Hepatocyte (in vitro differentiated cells): ENCODE measurements around the gene CD164L2.

Experiments used
- CTCF ChIP-seq: fragments of 200-600 bp; sonication (generic); IDR thresholded peaks from 2 replicates; pipeline ENCODE4 v1.5.1; 2016; ENCODE audit warnings: antibody characterized with exemption, mild to moderate bottlenecking; ENCODE audit not compliant: poor library complexity
- EZH2phosphoT487 ChIP-seq: fragments of 200-600 bp; sonication (generic); IDR thresholded peaks from one replicate; pipeline ENCODE4 v1.6.1; 2018; ENCODE audit warnings: antibody characterized with exemption, mild to moderate bottlenecking, low read depth, moderate library complexity; ENCODE audit not compliant: unreplicated experiment, severe bottlenecking

- no peak for TF ChIP-seq CTCF
- no peak for TF ChIP-seq EZH2phosphoT487
These were observed 44.2 kb upstream of the CD164L2 start for GRCh38 chr1:27427329-27427728.
